Measurements from ENCODE around the gene NAV2. TPM values are rescaled to one million over a fixed set of nuclear protein-coding genes. Genes with fewer than 3 reads are reported as not detected.
A peak's percentile ranks its signal among the peaks of the same experiment; 100 is the strongest.

The NAV2 gene
- total RNA-seq, 1 experiment from 2014 or later = 23.3 TPM

DNA sequence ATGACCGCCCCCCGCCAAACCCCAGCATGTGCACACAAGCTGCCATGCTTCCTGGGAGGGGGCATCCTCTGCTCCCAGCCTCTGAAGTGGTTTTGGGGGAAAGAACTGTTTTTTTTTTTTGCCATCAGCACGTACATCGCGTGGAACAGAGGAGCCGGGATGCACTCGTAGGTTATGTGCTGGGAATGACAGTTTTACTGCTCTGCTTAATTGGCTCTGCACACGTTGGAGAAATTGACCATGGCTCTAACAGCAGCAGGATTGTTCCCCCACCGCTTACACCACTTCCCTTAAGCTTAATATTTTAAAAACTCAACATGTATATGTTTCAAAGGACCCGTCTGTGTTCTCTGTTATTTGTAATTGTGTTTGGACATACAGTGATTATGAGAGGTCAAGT, 175.2 kb downstream of the NAV2 start:
- no peak overlapping the region for H3K4me3 ChIP-seq
- POLR2A ChIA-PET (ENCODE audit: unreplicated experiment) = interaction anchor here (0.6 kb wide), 1 partner anchor 137 kb away, joined by 7 read pairs; no protein-coding TSS in a partner anchor
- no TSS peak for BruUV-seq (replicated peaks)
- H3F3A ChIP-seq (ENCODE audit: insufficient read depth, low read depth) = peaks cover 16% of the 10 kb centered on the region; the same call in 1 of the 2 replicates
- H3K36me3 ChIP-seq (ENCODE audit: low read depth) = 0 out of 2 replicates have a peak, but pooled peaks cover 2% of the 10 kb centered on the region
- peaks cover 29% of the 10 kb centered on the region for H3K4me1 ChIP-seq (replicated peaks; ENCODE audit: insufficient read depth)
- no peaks in the 10 kb centered on the region for H3K79me2 ChIP-seq (ENCODE audit: low read depth)
- TF ChIP-seq, protein P1, sequence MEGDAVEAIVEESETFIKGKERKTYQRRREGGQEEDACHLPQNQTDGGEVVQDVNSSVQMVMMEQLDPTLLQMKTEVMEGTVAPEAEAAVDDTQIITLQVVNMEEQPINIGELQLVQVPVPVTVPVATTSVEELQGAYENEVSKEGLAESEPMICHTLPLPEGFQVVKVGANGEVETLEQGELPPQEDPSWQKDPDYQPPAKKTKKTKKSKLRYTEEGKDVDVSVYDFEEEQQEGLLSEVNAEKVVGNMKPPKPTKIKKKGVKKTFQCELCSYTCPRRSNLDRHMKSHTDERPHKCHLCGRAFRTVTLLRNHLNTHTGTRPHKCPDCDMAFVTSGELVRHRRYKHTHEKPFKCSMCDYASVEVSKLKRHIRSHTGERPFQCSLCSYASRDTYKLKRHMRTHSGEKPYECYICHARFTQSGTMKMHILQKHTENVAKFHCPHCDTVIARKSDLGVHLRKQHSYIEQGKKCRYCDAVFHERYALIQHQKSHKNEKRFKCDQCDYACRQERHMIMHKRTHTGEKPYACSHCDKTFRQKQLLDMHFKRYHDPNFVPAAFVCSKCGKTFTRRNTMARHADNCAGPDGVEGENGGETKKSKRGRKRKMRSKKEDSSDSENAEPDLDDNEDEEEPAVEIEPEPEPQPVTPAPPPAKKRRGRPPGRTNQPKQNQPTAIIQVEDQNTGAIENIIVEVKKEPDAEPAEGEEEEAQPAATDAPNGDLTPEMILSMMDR (conservative IDR thresholded peaks at IDR 0.05) = no peak
- no peak for TF ChIP-seq EZH2 (IDR thresholded peaks at IDR 0.05; ENCODE audit: low read depth)
- H2AFZ ChIP-seq = no peak overlapping the region
- no peaks in the 10 kb centered on the region for H3K9me2 ChIP-seq (ENCODE audit: insufficient read depth)
- intact Hi-C loops (cut with micrococcal nuclease; ENCODE audit: unreplicated experiment) = no loop called here
- DNase-seq = no peak
- no peak overlapping the region for H3K27ac ChIP-seq
- H3K27me3 ChIP-seq (ENCODE audit: insufficient read depth, low read depth) = no peaks in the 10 kb centered on the region
- CTCF ChIA-PET = no interaction called here
- H3K9me3 ChIP-seq (ENCODE audit: insufficient read depth, low read depth) = no peaks in the 10 kb centered on the region
- H4K20me1 ChIP-seq (ENCODE audit: insufficient read depth) = no peaks in the 10 kb centered on the region
- H3K4me2 ChIP-seq = no peak overlapping the region

DNA sequence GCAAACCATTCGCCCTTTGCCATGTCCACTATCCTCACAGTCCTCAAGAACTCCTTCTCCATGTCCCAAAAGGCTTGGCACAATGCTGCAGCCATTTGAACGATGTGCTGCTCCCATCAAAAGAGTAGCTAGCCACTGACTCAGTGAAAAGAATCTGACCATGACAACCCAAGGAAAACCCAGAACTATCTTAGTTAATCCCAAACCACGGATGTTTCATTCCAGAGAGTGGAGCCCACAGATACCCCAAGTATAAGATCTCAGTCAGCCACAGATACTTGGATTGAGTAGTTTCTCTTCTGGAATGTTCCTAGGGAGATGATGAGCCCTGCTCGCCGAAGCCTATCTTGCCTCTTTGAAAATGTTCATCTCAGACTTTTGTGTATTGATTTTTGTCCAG, 176.9 kb downstream of the NAV2 start:
- Histone ChIP-seq H4K20me1 (ENCODE audit: insufficient read depth) (no peaks in the 10 kb centered on the region), H3K4me2 (no peak overlapping the region; the same call in 1 of the 2 replicates), H3K27me3 (ENCODE audit: insufficient read depth, low read depth) (no peaks in the 10 kb centered on the region), H3K4me3 (no peak overlapping the region), H3F3A (ENCODE audit: insufficient read depth, low read depth) (peaks cover 16% of the 10 kb centered on the region; the same call in 1 of the 2 replicates), H3K36me3 (ENCODE audit: low read depth) (0 out of 2 replicates have a peak, but pooled peaks cover 3% of the 10 kb centered on the region), H3K9me2 (ENCODE audit: insufficient read depth) (no peaks in the 10 kb centered on the region), H2AFZ (no peak overlapping the region), H3K4me1 (replicated peaks; ENCODE audit: insufficient read depth) (peaks cover 32% of the 10 kb centered on the region), H3K9me3 (ENCODE audit: insufficient read depth, low read depth) (no peaks in the 10 kb centered on the region), H3K79me2 (ENCODE audit: low read depth) (no peaks in the 10 kb centered on the region), H3K27ac (0 out of 2 replicates have a peak overlapping the region, but pooled peaks have one; percentile 8)
- ChIA-PET POLR2A (ENCODE audit: unreplicated experiment) (no interaction called here), CTCF (no interaction called here)
- no peak for TF ChIP-seq EZH2 (IDR thresholded peaks at IDR 0.05; ENCODE audit: low read depth)
- TF ChIP-seq, protein P1 (conservative IDR thresholded peaks at IDR 0.05) = no peak
- BruUV-seq (replicated peaks) = no TSS peak
- DNase-seq = no peak
- intact Hi-C loops (cut with micrococcal nuclease; ENCODE audit: unreplicated experiment) = no loop called here

DNA sequence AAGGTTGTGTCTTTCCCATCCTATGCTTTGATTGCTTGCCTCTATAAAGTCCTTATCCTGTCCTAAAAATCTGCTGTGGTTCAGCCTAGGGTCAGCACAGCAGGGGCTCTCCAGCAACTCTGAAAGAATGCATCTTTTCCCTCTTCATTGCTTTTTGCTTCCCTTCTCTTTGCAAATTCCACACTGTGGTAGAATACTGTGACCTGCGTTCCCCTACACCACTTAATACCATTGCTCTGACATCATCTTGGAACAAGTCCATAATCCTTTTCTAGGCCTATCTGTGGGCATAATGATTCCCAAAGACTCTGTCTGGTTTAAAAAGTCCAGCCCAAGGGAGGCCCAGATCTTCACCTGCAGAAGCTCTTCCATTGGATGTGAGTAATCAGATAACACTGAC, 177.7 kb downstream of the NAV2 start:
- Histone ChIP-seq H4K20me1 (ENCODE audit: insufficient read depth) (no peaks in the 10 kb centered on the region), H3K27ac (peak overlapping the region; percentile 11; the same call in 1 of the 2 replicates), H3K79me2 (ENCODE audit: low read depth) (no peaks in the 10 kb centered on the region), H2AFZ (no peak overlapping the region), H3K36me3 (ENCODE audit: low read depth) (0 out of 2 replicates have a peak, but pooled peaks cover 3% of the 10 kb centered on the region), H3K9me2 (ENCODE audit: insufficient read depth) (no peaks in the 10 kb centered on the region), H3K4me1 (replicated peaks; ENCODE audit: insufficient read depth) (peaks cover 34% of the 10 kb centered on the region), H3F3A (ENCODE audit: insufficient read depth, low read depth) (peaks cover 19% of the 10 kb centered on the region; the same call in 1 of the 2 replicates), H3K4me2 (peak overlapping the region; percentile 15; the same call in 1 of the 2 replicates), H3K9me3 (ENCODE audit: insufficient read depth, low read depth) (no peaks in the 10 kb centered on the region), H3K27me3 (ENCODE audit: insufficient read depth, low read depth) (no peaks in the 10 kb centered on the region), H3K4me3 (no peak overlapping the region)
- POLR2A ChIA-PET (ENCODE audit: unreplicated experiment) = no interaction called here
- CTCF ChIA-PET = interaction anchor here (1.3 kb wide), 1 partner anchor 13 kb away, joined by 3 read pairs; no protein-coding TSS in a partner anchor
- peak; percentile 46 to 68 for DNase-seq
- no peak for TF ChIP-seq EZH2 (IDR thresholded peaks at IDR 0.05; ENCODE audit: low read depth)
- TF ChIP-seq, protein P1 (conservative IDR thresholded peaks at IDR 0.05) = no peak
- BruUV-seq (replicated peaks) = no TSS peak
- intact Hi-C loops (cut with micrococcal nuclease; ENCODE audit: unreplicated experiment) = loop anchor here (10.0 kb wide), 1 partner anchor 646 kb away; the partner anchor contains the start of gene E2F8

Data from PC-9 (cell line).